HepG2 (cell line): ENCODE results near the gene NMNAT1. TPM values are rescaled to one million over a fixed set of nuclear protein-coding genes. Genes with fewer than 3 reads are reported as not detected.

Source experiments
- CREM ChIP-seq, 2 experiments: sonication (generic) in 1 of 2; formaldehyde crosslinking in 1 of 2; IDR thresholded peaks; 2 replicates each; pipeline versions ENCODE4 v1.4.0 to v1.6.1; 2016 to 2020; ENCODE audit warnings: antibody characterized with exemption in 1 of 2, mild to moderate bottlenecking in 1 of 2, missing genetic modification reagents in 1 of 2
- E2F2 ChIP-seq: sonication (generic); formaldehyde crosslinking; IDR thresholded peaks from 2 replicates; pipeline ENCODE4 v1.4.0; 2020; ENCODE audit warnings: missing genetic modification reagents, borderline replicate concordance
- NFATC3 ChIP-seq: sonication (generic); formaldehyde crosslinking; IDR thresholded peaks from 2 replicates; pipeline ENCODE4 v1.5.1; 2020; ENCODE audit warnings: mild to moderate bottlenecking, missing genetic modification reagents
- NFKB2 ChIP-seq: sonication (generic); formaldehyde crosslinking; IDR thresholded peaks from 2 replicates; pipeline ENCODE4 v1.4.0; 2020; ENCODE audit warnings: missing genetic modification reagents, borderline replicate concordance
- RBM39 ChIP-seq: fragments of 200-400 bp; formaldehyde crosslinking; IDR thresholded peaks from one replicate; pipeline ENCODE4 v1.6.1; 2018; ENCODE audit warnings: antibody characterized with exemption, mild to moderate bottlenecking, low read depth, low read length; ENCODE audit not compliant: poor library complexity, severe bottlenecking
- SMARCE1 ChIP-seq: fragments of 450-650 bp; IDR thresholded peaks from 2 replicates; pipeline ENCODE4 v1.6.1; 2017; ENCODE audit warnings: borderline replicate concordance
- SOX5 ChIP-seq: IDR thresholded peaks from 2 replicates; pipeline ENCODE4 v1.6.1; 2016; ENCODE audit warnings: borderline replicate concordance
- ZNF432 ChIP-seq: sonication (generic); formaldehyde crosslinking; IDR thresholded peaks from 2 replicates; pipeline ENCODE4 v1.5.0; 2020; ENCODE audit warnings: missing genetic modification reagents, mild to moderate bottlenecking, borderline replicate concordance
- polyA plus RNA-seq, 8 experiments: library from polyadenylated mRNA; depleted of rRNA in 3 of 8; stranded (reverse) in 7 of 8; unstranded in 1 of 8; fragments of >200 nt; fragmentation: Illumina TruSeq in 4 of 8; extraction: Trizol in 4 of 8; gene quantifications; 2 replicates each; pipeline versions ENCODE4 v1.2.1 to v1.2.3, GENCODE V29; 2011 to 2016; ENCODE audit warnings: low read depth in 4 of 8, missing spikeins in 1 of 8, mixed read lengths in 1 of 8; ENCODE audit not compliant: insufficient read depth in 1 of 8
- total RNA-seq, 5 experiments: library from RNA; depleted of rRNA; stranded (reverse); fragments of >200 nt; fragmentation: Illumina TruSeq; extraction: Trizol; gene quantifications; 2 replicates each; pipeline ENCODE4 v1.2.3, GENCODE V29; 2016; ENCODE audit warnings: low read depth in 1 of 5
- TF ChIP-seq, protein P1 (sequence below): IDR thresholded peaks from 2 replicates; pipeline ENCODE4 v1.6.1; 2016; ENCODE audit warnings: missing compliant biosample characterization, missing genetic modification reagents, borderline replicate concordance
- TF ChIP-seq, protein P2 (sequence below): sonication (generic); formaldehyde crosslinking; IDR thresholded peaks from 2 replicates; pipeline ENCODE4 v1.9.0; 2021; ENCODE audit warnings: missing genetic modification reagents, mild to moderate bottlenecking, borderline replicate concordance
- TF ChIP-seq, protein P3 (sequence below): sonication (generic); formaldehyde crosslinking; IDR thresholded peaks from 2 replicates; pipeline ENCODE4 v1.9.0; 2021; ENCODE audit warnings: missing genetic modification reagents, borderline replicate concordance
- TF ChIP-seq, protein P4 (sequence below): sonication (generic); formaldehyde crosslinking; IDR thresholded peaks from 2 replicates; pipeline ENCODE4 v1.4.0; 2020; ENCODE audit warnings: mild to moderate bottlenecking, missing genetic modification reagents
- TF ChIP-seq, protein P5 (sequence below): sonication (generic); formaldehyde crosslinking; IDR thresholded peaks from 2 replicates; pipeline ENCODE4 v1.4.0; 2020; ENCODE audit warnings: missing genetic modification reagents, borderline replicate concordance
- TF ChIP-seq, protein P6 (sequence below): sonication (generic); formaldehyde crosslinking; IDR thresholded peaks from 2 replicates; pipeline ENCODE4 v1.4.0; 2020; ENCODE audit warnings: missing genetic modification reagents

The NMNAT1 gene
- total and polyA plus RNA-seq, 2 of the 13 experiments (the other 11 are each of a cell fraction or from before 2014, with no cell fraction given) = 5.6 to 12.2 TPM

GRCh38 chr1:10032590-10033358 is 89.5 kb downstream of the NMNAT1 start, which contains the start of gene UBE4B (continued):
- TF ChIP-seq, protein P1, sequence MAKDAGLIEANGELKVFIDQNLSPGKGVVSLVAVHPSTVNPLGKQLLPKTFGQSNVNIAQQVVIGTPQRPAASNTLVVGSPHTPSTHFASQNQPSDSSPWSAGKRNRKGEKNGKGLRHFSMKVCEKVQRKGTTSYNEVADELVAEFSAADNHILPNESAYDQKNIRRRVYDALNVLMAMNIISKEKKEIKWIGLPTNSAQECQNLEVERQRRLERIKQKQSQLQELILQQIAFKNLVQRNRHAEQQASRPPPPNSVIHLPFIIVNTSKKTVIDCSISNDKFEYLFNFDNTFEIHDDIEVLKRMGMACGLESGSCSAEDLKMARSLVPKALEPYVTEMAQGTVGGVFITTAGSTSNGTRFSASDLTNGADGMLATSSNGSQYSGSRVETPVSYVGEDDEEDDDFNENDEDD (CRISPR knock-in tag) = no peak; the same call in 1 of the 2 replicates
- TF ChIP-seq, protein P2, sequence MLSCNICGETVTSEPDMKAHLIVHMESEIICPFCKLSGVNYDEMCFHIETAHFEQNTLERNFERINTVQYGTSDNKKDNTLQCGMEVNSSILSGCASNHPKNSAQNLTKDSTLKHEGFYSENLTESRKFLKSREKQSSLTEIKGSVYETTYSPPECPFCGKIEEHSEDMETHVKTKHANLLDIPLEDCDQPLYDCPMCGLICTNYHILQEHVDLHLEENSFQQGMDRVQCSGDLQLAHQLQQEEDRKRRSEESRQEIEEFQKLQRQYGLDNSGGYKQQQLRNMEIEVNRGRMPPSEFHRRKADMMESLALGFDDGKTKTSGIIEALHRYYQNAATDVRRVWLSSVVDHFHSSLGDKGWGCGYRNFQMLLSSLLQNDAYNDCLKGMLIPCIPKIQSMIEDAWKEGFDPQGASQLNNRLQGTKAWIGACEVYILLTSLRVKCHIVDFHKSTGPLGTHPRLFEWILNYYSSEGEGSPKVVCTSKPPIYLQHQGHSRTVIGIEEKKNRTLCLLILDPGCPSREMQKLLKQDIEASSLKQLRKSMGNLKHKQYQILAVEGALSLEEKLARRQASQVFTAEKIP (CRISPR knock-in tag) = no peak
- TF ChIP-seq, protein P3, sequence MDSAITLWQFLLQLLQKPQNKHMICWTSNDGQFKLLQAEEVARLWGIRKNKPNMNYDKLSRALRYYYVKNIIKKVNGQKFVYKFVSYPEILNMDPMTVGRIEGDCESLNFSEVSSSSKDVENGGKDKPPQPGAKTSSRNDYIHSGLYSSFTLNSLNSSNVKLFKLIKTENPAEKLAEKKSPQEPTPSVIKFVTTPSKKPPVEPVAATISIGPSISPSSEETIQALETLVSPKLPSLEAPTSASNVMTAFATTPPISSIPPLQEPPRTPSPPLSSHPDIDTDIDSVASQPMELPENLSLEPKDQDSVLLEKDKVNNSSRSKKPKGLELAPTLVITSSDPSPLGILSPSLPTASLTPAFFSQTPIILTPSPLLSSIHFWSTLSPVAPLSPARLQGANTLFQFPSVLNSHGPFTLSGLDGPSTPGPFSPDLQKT = no peak
- TF ChIP-seq, protein P4, sequence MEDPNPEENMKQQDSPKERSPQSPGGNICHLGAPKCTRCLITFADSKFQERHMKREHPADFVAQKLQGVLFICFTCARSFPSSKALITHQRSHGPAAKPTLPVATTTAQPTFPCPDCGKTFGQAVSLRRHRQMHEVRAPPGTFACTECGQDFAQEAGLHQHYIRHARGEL = no peak
- TF ChIP-seq NFATC3 (CRISPR knock-in tag) (no peak), CREM (IDR thresholded peaks at IDR 0.05) (no peak), CREM (CRISPR knock-in tag; IDR thresholded peaks at IDR 0.05) (no peak), NFKB2 (CRISPR knock-in tag) (0 out of 2 replicates have a peak, but pooled peaks have one; percentile 58), E2F2 (no peak), SOX5 (CRISPR knock-in tag) (no peak), ZNF432 (CRISPR knock-in tag) (no peak), RBM39 (no peak), SMARCE1 (no peak)
- TF ChIP-seq, protein P5, sequence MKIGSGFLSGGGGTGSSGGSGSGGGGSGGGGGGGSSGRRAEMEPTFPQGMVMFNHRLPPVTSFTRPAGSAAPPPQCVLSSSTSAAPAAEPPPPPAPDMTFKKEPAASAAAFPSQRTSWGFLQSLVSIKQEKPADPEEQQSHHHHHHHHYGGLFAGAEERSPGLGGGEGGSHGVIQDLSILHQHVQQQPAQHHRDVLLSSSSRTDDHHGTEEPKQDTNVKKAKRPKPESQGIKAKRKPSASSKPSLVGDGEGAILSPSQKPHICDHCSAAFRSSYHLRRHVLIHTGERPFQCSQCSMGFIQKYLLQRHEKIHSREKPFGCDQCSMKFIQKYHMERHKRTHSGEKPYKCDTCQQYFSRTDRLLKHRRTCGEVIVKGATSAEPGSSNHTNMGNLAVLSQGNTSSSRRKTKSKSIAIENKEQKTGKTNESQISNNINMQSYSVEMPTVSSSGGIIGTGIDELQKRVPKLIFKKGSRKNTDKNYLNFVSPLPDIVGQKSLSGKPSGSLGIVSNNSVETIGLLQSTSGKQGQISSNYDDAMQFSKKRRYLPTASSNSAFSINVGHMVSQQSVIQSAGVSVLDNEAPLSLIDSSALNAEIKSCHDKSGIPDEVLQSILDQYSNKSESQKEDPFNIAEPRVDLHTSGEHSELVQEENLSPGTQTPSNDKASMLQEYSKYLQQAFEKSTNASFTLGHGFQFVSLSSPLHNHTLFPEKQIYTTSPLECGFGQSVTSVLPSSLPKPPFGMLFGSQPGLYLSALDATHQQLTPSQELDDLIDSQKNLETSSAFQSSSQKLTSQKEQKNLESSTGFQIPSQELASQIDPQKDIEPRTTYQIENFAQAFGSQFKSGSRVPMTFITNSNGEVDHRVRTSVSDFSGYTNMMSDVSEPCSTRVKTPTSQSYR = peak; percentile 23; the same call in 1 of the 2 replicates
- TF ChIP-seq, protein P6, sequence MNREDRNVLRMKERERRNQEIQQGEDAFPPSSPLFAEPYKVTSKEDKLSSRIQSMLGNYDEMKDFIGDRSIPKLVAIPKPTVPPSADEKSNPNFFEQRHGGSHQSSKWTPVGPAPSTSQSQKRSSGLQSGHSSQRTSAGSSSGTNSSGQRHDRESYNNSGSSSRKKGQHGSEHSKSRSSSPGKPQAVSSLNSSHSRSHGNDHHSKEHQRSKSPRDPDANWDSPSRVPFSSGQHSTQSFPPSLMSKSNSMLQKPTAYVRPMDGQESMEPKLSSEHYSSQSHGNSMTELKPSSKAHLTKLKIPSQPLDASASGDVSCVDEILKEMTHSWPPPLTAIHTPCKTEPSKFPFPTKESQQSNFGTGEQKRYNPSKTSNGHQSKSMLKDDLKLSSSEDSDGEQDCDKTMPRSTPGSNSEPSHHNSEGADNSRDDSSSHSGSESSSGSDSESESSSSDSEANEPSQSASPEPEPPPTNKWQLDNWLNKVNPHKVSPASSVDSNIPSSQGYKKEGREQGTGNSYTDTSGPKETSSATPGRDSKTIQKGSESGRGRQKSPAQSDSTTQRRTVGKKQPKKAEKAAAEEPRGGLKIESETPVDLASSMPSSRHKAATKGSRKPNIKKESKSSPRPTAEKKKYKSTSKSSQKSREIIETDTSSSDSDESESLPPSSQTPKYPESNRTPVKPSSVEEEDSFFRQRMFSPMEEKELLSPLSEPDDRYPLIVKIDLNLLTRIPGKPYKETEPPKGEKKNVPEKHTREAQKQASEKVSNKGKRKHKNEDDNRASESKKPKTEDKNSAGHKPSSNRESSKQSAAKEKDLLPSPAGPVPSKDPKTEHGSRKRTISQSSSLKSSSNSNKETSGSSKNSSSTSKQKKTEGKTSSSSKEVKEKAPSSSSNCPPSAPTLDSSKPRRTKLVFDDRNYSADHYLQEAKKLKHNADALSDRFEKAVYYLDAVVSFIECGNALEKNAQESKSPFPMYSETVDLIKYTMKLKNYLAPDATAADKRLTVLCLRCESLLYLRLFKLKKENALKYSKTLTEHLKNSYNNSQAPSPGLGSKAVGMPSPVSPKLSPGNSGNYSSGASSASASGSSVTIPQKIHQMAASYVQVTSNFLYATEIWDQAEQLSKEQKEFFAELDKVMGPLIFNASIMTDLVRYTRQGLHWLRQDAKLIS (CRISPR knock-in tag) = no peak
